ENCODE results near the gene TSHZ2. TPM values are rescaled to one million over a fixed set of nuclear protein-coding genes. Genes with fewer than 3 reads are reported as not detected.
A peak's percentile ranks its signal among the peaks of the same experiment; 100 is the strongest.

The TSHZ2 gene, protein sequence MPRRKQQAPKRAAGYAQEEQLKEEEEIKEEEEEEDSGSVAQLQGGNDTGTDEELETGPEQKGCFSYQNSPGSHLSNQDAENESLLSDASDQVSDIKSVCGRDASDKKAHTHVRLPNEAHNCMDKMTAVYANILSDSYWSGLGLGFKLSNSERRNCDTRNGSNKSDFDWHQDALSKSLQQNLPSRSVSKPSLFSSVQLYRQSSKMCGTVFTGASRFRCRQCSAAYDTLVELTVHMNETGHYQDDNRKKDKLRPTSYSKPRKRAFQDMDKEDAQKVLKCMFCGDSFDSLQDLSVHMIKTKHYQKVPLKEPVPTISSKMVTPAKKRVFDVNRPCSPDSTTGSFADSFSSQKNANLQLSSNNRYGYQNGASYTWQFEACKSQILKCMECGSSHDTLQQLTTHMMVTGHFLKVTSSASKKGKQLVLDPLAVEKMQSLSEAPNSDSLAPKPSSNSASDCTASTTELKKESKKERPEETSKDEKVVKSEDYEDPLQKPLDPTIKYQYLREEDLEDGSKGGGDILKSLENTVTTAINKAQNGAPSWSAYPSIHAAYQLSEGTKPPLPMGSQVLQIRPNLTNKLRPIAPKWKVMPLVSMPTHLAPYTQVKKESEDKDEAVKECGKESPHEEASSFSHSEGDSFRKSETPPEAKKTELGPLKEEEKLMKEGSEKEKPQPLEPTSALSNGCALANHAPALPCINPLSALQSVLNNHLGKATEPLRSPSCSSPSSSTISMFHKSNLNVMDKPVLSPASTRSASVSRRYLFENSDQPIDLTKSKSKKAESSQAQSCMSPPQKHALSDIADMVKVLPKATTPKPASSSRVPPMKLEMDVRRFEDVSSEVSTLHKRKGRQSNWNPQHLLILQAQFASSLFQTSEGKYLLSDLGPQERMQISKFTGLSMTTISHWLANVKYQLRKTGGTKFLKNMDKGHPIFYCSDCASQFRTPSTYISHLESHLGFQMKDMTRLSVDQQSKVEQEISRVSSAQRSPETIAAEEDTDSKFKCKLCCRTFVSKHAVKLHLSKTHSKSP (N-terminal part only)
- 10 to 100 TPM; 34.6 to 50.0 TPM for total RNA-seq
- long read RNA-seq, donor 1, partial matches to known transcripts: 2 of 18 reads
- long read RNA-seq, donor 1, other reads (novel, unspliced or antisense): 13 of 18 reads
- long read RNA-seq, donor 2, partial matches to known transcripts: 5 of 29 reads
- long read RNA-seq, donor 2, other reads (novel, unspliced or antisense): 20 of 29 reads

DNA sequence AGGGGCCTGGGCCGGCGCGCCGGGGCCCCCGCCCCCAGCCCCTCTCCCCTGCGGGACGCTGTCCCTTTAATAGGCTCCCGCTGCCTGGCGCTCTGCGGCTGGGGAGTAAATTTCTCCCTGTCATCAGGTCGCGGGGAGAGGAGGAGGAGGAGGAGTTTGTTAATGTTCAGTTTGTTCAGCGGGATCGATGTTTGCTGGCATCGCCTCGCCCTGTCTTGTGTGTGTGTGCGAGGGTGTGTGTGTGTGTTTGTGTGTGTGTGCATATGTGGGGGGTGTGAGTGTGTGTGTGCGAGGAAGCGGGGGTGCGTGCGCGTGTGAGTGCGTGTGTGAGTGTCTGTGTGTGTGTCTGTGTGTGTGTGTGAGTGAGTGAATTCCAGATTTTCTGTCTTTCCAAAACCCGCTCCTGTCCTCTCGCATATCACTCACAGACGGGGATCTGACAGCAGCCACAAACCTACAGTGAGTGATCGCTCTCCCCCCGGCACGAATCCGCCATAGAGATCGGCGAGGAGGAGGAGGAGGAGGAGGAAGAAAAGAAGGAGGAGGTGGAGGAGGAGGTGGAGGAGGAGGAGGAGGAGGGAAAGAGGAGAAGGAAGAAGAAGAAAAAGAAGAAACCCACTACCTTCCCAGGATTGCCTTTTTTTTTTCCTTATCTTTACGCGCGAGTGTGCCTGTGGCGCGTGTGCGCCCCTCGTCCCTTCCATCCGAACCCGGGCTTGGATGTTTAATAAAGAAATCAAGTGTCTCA lies at the start of gene TSHZ2:
TSHZ2 (plus strand) TSS at position 169 of the 748 bp plus-strand sequence. CDS start 936 bp downstream, outside the sequence.
- DNase-seq (ENCODE audit: low spot score): peak; percentile 85
- intact Hi-C loops (cut with DNase I): no loop called here

DNA sequence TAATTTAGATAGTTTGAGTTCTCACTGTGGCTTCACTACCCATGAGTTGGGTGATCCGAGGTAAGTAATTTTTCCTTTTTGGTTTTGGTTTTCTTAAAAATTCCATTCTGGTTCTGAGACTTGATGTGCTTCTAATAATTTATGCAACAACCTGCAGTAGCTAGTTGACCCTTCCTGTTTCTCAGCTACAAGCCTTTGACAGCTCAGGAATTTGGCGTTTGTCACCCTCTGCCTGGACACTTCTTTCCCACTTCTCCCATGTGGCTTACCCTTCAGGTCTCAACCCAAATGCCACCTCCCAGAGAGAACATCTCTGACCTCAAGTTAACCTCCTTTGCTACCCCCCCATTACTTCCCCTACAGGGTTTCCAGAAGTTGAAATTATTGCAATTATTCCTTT lies 49.7 kb upstream of the TSHZ2 start:
- DNase-seq (ENCODE audit: low spot score): no peak
- intact Hi-C loops (cut with DNase I): no loop called here

DNA sequence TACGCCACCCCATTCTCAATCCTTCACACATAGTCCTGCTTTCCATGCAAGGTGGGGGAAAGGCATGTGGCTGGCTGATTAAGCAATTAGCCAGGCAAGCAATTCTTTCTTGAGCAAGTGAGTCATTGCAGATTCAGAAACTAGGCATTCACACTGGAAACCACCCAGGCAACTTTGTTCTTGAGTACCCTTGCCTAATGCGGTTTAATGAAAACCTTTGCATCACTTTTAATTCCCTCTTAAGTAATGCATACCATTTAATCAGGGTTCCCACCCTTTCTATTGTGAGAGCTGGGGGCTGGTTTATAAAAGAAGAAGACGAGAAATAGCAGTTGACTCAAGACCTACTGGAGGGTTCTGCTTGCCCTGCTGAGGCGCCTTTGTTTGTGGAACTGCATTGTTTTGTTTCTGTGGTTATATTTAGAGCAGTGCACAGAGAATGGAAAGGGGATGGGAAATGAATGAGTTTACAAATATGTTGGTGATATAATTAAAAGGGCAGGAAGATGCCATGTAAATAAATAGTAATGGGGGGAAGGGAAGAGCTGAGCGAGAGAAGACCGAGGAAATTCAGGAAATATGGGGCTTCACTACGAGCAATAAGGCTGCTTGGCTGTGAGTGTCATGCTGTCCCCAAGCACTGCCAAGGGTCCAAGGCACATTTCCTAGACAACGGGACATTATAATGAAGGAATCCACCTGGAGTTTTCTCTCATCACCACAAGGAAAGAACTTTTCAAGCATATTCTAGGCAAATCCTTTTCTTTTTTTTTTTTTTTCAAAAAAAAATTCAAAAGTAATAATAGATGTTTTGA lies 48.8 kb upstream of the TSHZ2 start:
- DNase-seq (ENCODE audit: low spot score): no peak

DNA sequence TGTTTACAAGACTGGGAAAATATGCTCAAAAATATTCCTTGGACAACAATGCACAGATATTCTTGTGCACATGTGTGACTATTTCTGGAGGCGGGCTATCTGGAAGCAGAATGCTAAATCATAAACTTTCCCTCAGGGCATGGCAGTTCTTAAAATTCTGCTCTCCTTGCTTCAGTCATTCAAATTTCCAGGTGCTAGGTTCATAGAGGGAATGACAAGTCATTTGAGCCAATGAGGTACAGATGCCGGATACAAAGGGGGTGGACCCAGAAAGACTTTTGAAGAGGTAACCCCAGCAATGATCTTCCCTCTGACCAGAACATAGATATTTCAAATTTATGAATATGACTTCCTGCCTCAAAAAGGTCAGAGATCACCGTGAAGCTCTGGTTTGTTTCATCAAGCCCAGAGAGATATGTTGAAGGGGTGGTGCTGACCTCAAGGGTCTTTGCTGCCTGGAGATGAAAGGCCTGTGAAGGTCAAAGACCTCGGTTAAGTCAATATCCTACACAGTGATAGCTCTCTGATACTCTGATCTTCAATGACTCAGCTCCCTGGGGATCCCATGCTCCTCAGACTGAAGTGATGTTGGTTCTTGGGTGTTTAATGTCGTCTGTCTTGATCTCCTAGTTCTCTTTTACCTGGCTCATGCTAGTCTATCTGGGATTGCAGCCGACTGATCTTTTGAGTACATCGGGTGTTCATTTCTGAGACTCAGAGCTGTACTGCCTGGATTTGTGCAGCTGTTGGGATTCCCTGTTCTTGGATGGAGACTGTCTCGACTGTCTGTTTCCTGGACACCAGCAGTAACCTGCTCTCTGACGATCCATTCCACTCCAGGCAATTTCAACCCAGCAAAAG lies 47.5 kb upstream of the TSHZ2 start:
- intact Hi-C loops (cut with DNase I): no loop called here
- DNase-seq (ENCODE audit: low spot score): no peak

More for the DNA sequence above, 48.8 kb upstream of the TSHZ2 start:
- intact Hi-C loops (cut with DNase I): no loop called here

DNA sequence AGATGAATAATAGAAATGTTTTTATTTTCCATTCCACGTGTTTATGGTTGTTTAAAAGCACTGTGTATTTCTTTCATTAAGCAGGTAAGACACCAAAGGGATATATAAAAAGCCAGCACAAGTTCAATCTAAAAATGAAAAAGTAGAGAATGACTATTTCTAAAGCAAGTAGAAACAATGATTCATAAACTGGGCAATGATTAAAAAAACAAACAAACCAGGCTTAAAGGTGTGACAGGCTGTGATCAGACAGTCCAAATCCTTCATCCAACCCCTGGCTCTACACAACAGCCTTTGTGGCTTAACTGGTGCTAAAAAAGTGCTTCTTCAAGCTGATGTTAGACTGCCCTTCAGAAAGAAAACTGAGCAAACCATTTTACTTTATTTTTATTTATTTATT lies 45.7 kb upstream of the TSHZ2 start:
- no peak for DNase-seq (ENCODE audit: low spot score)
- intact Hi-C loops (cut with DNase I): no loop called here

DNA sequence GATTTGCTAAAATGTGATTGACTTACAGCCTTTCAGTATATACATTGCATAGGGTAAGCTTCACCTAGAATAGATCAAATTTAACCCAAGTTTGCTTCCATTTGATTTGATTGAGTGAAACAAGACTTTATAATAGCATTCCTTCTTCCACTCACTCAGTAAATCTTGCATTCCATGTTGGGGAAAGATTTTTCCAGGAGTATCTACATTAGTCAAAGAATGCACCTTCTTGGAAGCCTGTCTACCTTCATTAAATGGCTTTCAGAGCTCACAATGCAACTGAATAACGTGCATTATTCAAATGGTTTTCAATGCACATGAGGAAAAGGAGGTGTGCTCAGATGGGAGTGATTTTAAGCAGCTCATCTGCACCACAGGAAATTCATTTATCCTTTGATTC lies 38.3 kb upstream of the TSHZ2 start:
- no peak for DNase-seq (ENCODE audit: low spot score)
- intact Hi-C loops (cut with DNase I): no loop called here

DNA sequence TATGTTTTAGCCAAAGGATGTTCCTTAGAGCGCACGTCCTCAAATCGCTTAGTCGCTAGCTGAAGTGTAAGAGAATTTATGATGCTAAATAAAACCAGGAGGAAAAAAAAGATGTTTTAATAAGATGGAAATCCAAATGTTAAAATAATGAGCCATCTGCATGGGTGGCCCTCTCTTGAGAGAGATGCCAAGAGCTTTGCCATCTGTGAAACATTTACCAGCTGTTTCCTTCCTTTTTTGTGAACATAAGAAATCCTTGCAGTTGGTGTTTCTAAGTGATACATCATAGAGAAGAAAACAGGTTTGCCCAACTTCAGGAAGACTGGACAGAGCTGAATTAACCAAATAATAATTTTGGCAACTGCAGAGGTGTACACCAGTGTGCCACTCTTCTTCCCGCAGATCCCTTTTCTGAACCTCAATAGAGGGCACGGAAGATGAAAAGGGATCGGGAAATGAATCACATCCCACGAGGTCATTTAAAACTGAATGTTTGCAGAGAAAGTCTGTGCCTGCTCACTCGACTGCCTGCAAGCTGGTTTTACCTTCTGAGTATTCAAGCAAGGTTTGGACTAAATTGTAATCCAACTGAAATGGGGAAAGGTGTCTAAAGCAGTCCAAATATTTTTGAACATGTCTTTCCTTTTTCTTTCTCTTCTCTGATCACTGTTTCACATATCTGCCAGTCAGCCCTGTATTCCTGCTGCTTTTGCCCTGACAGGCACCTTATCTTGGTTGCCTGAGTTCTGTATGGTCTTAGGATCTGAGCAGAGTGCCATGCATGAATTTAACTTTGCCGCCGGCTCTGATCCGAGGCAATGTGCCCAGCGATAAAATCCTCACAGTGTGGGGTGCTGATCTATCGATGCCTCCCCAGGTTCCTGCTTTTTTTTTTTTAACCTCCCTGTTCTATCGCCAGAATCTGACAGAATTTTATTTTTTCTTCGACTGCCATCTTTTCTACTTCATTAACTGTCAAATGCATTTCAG lies 35.5 kb upstream of the TSHZ2 start:
- intact Hi-C loops (cut with DNase I): no loop called here

DNA sequence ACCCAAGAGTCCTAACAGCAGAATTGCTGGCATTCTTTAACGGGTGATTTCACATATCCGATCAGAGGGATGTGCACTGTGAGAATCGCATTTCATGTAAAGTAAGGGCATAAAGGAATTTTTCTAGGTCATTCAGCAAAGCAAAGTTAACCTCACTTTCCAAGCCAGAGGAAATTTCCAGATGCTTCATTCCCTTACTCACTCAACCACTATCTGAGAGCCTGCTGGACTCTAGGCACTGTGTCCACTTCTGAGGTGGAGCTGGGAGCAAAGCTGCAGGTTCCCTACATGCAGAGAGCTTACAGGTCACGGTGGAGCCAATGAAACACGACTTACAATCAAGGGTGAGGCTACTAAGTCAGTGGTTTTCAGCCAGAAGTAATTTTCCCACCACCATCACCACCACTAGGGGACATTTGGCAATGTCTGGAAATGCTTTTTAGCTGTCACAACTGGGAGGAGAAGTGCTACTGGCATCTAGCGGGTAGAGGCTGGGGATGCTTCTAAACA lies 34.5 kb upstream of the TSHZ2 start:
- no peak for DNase-seq (ENCODE audit: low spot score)
- intact Hi-C loops (cut with DNase I): no loop called here

More for the DNA sequence above, 35.5 kb upstream of the TSHZ2 start:
- no peak for DNase-seq (ENCODE audit: low spot score)

DNA sequence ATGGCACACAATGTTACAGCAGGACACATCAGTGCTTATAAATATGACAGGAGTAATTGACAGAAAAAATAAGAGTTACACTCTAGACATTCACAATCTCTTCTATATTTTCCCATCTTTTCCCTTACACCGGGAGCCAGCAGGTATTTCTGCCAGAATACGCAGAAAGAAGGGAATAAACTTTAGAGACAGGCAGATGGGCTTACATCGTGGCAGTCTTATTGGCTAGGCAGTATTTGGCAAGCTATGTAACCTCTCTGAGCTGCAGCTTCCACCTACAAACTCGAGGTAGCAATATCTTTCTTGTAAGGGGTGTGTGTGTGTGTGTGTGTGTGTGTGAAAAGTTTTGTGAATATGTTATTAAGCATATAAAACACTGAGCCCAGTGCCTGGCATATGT lies 33.0 kb upstream of the TSHZ2 start:
- DNase-seq (ENCODE audit: low spot score): no peak
- intact Hi-C loops (cut with DNase I): no loop called here

DNA sequence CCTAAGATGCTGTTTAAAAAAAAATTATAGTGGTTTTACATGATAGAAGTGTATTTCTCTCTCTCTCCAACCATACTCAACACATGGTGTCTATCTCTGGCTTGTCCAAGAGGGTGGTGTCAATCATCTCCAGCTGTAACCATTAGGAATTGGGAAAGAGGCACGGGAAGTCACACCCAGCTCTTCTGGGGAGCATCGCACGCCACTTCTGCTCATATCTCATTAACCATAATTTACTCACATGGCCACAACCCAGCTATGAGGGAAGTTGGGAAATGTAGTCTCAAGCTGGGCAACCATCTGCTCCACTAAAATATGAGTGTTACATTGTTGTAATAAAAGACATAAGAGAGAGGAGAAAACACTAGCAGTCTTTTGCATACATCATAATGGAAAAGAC lies 30.4 kb upstream of the TSHZ2 start:
- DNase-seq (ENCODE audit: low spot score): no peak
- intact Hi-C loops (cut with DNase I): no loop called here

DNA sequence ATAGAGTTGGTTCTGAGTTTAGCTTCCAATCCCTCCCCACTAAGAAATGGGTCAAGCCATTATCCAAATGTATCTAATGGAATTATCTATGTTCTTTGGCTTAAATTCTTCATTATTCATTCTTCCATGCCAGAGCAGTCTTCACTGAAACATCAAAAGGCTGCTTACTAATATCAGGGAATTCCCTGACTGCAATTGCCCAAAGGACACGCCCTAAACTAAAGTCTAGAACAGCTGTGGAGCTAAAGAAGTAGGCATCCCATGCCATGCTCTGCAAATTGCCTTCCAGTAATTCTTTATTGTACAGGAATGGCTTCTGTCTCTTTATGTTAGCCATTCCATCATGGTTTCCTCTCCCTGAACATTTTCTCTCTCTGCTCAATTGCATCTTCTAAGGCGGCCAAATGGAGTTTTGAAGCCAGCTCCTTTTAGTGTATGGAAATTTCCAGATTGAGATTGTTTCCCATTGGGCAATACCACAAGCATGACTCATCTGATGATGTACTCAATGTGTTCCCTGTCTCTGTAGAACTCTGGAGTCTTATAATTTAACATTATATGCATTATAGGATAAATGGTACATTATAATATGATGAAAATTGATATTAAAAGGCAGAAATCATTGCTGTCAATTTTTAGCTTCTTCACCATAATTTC lies 28.8 kb upstream of the TSHZ2 start:
- intact Hi-C loops (cut with DNase I): no loop called here
- DNase-seq (ENCODE audit: low spot score): no peak

DNA sequence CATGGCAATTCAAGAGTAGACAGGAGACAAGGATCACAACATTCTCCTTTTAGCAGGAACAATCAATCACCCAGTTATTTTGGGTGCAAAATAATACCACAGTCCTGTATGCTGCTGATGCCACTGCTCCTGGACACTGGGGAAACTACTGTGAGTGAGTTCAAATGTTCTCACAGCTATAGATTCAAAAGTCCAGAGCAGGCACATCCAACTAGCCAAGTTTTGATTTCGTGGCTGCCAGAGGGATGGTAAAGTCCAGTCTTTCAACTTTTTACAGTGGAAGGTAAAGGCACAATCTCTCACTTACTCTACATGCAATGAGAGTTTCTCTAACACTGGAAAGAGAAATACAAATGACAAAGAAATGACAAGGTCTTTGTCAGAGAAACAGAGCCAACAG lies 26.9 kb upstream of the TSHZ2 start:
- no peak for DNase-seq (ENCODE audit: low spot score)
- intact Hi-C loops (cut with DNase I): no loop called here

DNA sequence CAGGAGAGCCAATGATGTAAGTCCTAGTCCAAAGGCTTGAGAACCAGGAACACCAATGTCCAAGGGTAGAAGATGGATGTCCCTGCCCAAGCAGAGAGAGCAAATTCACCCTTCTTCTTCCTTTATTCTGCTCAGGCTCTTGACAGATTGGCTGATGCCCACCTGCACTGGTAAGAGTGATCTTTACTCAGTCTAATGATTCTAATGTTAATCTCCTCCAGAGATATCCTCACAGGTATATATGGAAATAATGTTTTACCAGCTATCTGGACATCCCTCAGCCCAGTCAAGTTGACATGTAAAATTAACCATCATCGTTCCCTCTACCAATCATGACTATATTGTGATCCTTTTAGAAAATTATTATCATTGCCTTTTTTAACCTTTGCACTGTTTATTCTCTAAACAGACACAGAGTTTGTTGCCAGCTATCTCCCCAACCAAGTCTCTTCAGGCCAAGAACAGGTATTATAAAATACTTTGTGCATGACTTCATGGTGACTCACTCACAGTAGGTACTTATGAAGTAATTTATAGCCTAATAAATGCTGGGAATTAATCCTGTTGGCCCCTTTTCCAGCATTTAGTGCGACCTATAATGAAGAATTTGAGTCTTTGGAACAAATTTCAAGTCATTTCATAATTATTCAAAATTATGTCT lies 26.2 kb upstream of the TSHZ2 start:
- DNase-seq (ENCODE audit: low spot score): no peak
- intact Hi-C loops (cut with DNase I): no loop called here

DNA sequence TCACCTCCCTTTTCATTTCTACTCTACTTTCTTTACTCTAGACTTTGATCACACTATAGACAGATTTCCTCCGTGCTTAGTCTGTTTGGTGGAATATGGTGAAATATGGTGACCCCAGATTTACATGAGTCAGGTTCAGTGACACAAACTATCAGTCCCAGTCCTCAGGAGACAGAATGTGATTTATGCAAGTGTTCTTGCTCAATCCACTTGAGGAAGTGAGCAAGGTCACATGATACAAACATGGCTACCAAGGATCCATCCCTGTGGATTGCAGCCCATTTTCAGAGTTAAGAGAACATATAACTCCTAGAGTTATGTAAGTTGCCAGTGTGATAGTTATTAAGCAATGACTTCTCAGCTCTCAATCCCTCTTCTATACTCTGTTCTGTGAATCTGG lies 23.7 kb upstream of the TSHZ2 start:
- no peak for DNase-seq (ENCODE audit: low spot score)
- intact Hi-C loops (cut with DNase I): no loop called here

DNA sequence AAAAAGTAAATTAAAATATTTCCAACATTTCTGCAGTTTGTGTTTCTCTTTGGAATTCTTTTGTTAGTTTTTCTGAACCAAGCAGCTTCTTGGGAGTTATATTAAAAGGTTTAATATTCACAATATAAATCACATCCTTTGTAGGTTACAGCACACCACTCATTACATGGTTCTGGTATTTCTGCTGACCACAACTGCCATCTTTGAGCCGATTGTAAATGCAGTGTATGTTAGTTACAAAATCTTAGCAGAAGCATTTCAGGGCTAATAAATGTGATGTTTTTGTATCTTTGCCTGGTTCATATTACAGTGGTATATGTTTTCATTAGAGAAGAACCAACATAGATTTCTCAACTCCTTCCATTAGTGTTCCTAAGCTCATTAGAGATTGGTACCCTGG lies 19.1 kb upstream of the TSHZ2 start:
- no peak for DNase-seq (ENCODE audit: low spot score)
- intact Hi-C loops (cut with DNase I): loop anchor here in 1 of 2 donors (10.0 kb wide), 1 partner anchor 1428 kb away; no protein-coding TSS in a partner anchor
